Epithelial cell of umbilical artery (primary cell): ENCODE measurements around the gene CTNNBIP1. TPM values are rescaled to one million over a fixed set of nuclear protein-coding genes. Genes with fewer than 3 reads are reported as not detected.

Experiments
- total RNA-seq: library from RNA; depleted of rRNA; stranded (reverse); fragments of >200 nt; gene quantifications from 2 replicates; pipeline ENCODE4 v1.2.3, GENCODE V29; 2014

Gene CTNNBIP1, protein sequence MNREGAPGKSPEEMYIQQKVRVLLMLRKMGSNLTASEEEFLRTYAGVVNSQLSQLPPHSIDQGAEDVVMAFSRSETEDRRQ
- total RNA-seq = 32.7 and 52.9 TPM in 2 replicates

DNA sequence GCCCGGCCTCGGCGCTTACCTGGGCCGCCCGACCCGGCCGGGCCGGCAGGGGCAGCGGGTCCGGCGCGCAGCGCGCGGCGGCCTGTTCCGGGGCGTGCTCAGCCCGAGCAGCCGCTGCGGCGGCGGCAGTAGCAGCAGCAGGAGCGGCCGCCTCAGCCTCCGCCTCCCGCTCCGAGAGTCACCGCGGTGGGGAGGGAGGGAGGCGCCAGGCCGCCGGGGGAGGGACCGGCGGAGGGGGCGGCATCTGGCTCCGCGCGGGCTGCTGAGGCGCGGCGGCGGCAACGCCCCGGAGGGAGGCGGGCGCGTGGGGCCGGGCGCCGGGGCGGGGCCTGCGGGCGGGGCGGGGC lies at the start of gene CTNNBIP1:
TSS of gene CTNNBIP1 (minus strand) at position 194 of the 347 bp plus-strand sequence. CDS start 38,205 bp downstream, outside the sequence.

DNA sequence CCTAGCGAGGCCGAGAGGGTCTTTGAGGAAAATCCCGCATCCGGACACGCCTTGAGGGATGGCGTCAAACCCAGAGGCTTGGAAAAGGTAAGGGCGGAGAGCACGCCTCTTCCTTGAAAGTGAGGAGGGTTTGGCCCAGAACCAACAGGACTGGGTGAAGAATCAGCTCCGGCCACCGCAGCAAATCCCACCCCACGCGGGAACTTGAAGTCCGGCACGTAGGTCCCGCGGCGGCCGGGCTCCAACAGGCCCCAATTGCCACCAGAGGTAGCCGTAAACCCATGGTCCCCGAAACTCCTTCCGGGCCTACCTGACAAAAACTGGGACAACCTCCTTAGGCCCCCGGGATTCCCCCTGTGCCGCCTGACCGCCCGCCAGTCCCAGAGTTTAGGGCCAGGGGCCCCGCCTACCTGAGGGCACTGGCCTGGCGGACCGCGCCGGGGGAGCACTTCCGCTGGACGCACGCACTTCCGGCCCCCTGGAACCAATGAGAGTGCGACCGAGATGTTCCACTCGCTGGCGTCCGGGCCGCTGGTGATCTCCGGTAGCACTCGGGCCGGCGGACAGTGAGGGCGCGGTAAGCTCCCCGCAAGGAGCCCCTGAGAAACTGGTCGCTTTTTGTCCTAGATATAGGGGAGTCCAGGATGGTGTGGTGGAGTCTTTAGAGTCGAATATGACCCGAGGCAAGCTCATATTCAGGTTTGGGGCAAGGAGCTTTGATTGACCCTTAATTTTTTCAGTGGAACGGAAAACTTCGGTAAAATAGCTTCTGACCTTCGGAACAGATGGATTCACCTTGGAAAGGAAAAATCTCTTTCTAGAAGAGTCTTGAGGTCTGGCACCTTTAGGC lies 33.1 kb upstream of the CTNNBIP1 start, which contains the start of the genes LZIC and NMNAT1:
TSS of gene LZIC (minus strand) at position 453 of the 850 bp plus-strand sequence. CDS start 6,772 bp downstream, outside the sequence.
TSS of gene NMNAT1 (plus strand) at position 537 of the 850 bp plus-strand sequence. CDS start 28,599 bp downstream, outside the sequence.

DNA sequence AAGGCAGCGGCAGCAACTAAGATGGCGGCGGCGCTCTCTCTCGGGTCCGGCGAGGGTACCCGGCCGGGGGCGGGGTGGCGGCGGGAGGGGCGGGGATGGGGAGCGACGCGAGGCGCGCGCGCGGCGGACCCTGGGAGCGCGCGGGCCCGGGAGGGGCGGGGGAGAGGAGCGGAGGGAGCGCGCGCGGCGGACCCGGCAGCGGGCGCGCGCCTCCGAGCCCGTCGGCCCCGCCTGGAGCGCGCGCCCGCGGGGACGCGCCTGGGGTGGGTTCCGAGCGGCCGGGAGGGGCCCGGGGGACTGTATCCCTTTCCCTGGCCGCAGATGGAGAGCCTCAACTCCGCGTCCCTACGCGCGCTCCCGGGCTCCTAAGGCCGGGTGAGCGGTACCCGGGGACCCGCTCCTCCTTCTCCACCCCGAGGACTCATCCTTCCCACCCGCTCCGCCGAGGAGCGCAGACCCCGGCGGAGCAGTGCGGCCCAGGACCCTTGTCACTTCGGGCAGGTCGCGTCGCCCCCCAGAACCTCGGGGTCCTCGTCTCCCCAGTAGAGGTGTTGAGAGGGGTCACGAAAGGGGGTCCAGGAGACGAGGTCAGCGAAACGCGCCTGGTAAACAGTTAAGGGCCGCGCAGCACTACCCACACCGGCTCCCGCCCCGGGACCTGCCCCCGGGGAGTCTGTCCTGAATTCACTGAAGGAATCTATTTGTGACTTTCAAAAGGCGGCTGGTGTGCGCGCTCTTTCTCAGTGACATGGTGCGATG lies 85.9 kb downstream of the CTNNBIP1 start, which contains the start of gene CLSTN1:
TSS of gene CLSTN1 (minus strand) at position 23 of the 759 bp plus-strand sequence. CDS start 232 bp downstream, outside the sequence.

Other genes with a start within 250 kb of the CTNNBIP1 start
- 59.4 and 66.1 TPM in 2 replicates for gene CLSTN1, start 86.3 kb downstream of the CTNNBIP1 start, total RNA-seq
- 30.2 and 33.1 TPM in 2 replicates for gene LZIC, start 33.1 kb upstream of the CTNNBIP1 start, total RNA-seq
- 12.6 and 12.7 TPM in 2 replicates for gene NMNAT1, start 33.2 kb upstream of the CTNNBIP1 start, total RNA-seq
- gene RBP7, start 87.0 kb upstream of the CTNNBIP1 start, total RNA-seq = not detected in 2 replicates
- 14.3 and 18.8 TPM in 2 replicates for gene UBE4B, start 122.7 kb upstream of the CTNNBIP1 start, total RNA-seq